Transverse colon (tissue), 3 donors: Measurements from ENCODE around the gene CEACAM19.

Experiments used
- POLR2A ChIP-seq: fragments of 450-650 bp; IDR thresholded peaks from one replicate; pipeline ENCODE4 v1.6.1; 2016; ENCODE audit warnings: antibody characterized with exemption, mild to moderate bottlenecking, moderate library complexity
- TF ChIP-seq, protein P1 (sequence below), 5 experiments: fragments of 200-600 bp in 3 of 5; fragments of 450-650 bp in 2 of 5; sonication (generic) in 3 of 5; IDR thresholded peaks; 1 replicate in 2 of 5; 2 replicates in 3 of 5; pipeline ENCODE4 v1.5.1; 2016 to 2017; ENCODE audit warnings: antibody characterized with exemption in 5 of 5, inconsistent platforms in 3 of 5, mild to moderate bottlenecking in 2 of 5, moderate library complexity in 1 of 5

DNA sequence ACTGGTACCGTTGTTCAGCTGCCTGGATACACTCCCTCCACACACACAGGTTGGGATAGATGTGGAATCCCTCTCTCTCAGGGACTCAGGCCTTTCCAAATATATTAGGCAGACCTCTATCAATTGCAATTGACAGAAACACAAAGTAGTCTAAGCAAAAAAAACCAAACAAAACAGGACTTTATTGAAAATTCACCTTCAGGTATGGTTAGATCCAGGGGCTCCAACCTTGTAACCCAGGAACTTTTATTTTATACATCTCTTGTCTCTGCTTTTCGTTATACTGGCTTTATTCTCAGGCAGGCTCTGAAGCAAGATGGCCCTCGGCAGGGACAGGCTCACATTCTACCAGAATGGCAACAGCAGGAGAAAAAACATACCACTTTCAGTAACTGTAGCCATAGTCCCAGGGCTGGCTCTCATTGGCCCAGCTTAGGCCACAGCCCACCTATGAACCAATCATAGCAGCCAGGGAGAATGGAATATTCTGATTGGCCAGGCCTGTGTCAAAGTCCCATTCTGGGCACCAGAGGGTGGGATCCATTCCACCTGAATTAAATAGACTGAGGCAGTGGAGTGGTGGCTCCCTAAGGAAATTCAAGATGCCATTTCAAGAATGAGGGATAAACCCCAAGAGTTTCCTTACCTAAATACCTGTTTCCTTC, 13.1 kb upstream of the CEACAM19 start:
- TF ChIP-seq, protein P1, sequence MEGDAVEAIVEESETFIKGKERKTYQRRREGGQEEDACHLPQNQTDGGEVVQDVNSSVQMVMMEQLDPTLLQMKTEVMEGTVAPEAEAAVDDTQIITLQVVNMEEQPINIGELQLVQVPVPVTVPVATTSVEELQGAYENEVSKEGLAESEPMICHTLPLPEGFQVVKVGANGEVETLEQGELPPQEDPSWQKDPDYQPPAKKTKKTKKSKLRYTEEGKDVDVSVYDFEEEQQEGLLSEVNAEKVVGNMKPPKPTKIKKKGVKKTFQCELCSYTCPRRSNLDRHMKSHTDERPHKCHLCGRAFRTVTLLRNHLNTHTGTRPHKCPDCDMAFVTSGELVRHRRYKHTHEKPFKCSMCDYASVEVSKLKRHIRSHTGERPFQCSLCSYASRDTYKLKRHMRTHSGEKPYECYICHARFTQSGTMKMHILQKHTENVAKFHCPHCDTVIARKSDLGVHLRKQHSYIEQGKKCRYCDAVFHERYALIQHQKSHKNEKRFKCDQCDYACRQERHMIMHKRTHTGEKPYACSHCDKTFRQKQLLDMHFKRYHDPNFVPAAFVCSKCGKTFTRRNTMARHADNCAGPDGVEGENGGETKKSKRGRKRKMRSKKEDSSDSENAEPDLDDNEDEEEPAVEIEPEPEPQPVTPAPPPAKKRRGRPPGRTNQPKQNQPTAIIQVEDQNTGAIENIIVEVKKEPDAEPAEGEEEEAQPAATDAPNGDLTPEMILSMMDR (IDR thresholded peaks at IDR 0.05), result no peak
- no peak for TF ChIP-seq POLR2A
